GM12878 (cell line): ENCODE measurements around the gene CR2. TPM values are rescaled to one million over a fixed set of nuclear protein-coding genes. Genes with fewer than 3 reads are reported as not detected.

Source experiments
- ATAC-seq: fragments of 200-7000 bp; cut with Tn5 transposase; 3 replicates; pipeline ENCODE4 v1.9.1; 2020; ENCODE audit warnings: mild to moderate bottlenecking, moderate library complexity
- BruUV-seq: library from RNA; stranded (reverse); fragments of 400-500 nt; replicated peaks from 2 replicates; lab custom pipeline; 2021; lab: Mats Ljungman, UMichigan
- CTCF ChIA-PET: fragments of 300-600 bp; sonication (Branson Sonifier 250); formaldehyde crosslinking; extraction: SDS; loops from one replicate; lab custom pipeline; 2021; ENCODE audit warnings: inconsistent platforms; lab: Yijun Ruan, JAX
- POLR2A ChIA-PET: fragments of 350-600 bp; formaldehyde crosslinking; extraction: SDS; loops from one replicate; lab custom pipeline; 2021; ENCODE audit warnings: inconsistent platforms; lab: Charles Lee
- RAD21 ChIA-PET: fragments of 300-600 bp; sonication (Branson Sonifier 250); formaldehyde crosslinking; loops from one replicate; lab custom pipeline; 2023; ENCODE audit warnings: antibody characterized with exemption; ENCODE audit not compliant: unreplicated experiment; lab: Charles Lee
- SMC1A ChIA-PET: fragments of 300-600 bp; sonication (Branson Sonifier 250); formaldehyde crosslinking; loops from one replicate; lab custom pipeline; 2023; ENCODE audit not compliant: unreplicated experiment, uncharacterized antibody; lab: Charles Lee
- DNase-seq: peaks from one replicate; pipeline ENCODE4 v3.0.0-alpha.2; 2011; ENCODE audit warnings: low read depth, low spot score
- FAIRE-seq: peaks from 3 replicates; lab custom pipeline; 2011; peaks lifted over from hg19 to GRCh38; lab: Jason Lieb, UNC
- H2AFZ ChIP-seq: 2 replicates; pipeline ENCODE4 v1.6.0; 2011; ENCODE audit warnings: low read depth, low read length, control low read depth; ENCODE audit not compliant: control insufficient read depth
- H3K27ac ChIP-seq: 2 replicates; pipeline ENCODE4 v1.5.1; 2011; ENCODE audit warnings: control low read depth; ENCODE audit not compliant: control insufficient read depth, insufficient read depth
- H3K27me3 ChIP-seq, 2 experiments: replicated peaks in 1 of 2; 2 replicates each; pipeline versions ENCODE4 v1.6.0 to v1.6.1; 2011; ENCODE audit warnings: low read length in 1 of 2; ENCODE audit not compliant: control insufficient read depth in 2 of 2, insufficient read depth in 2 of 2
- H3K36me3 ChIP-seq, 2 experiments: 2 replicates each; pipeline ENCODE4 v1.5.1; 2011; ENCODE audit warnings: low read length in 1 of 2; ENCODE audit not compliant: control insufficient read depth in 2 of 2, insufficient read depth in 2 of 2
- H3K4me1 ChIP-seq: 2 replicates; pipeline ENCODE4 v1.6.1; 2011; ENCODE audit warnings: mild to moderate bottlenecking, low read length, moderate library complexity, mixed read lengths; ENCODE audit not compliant: control insufficient read depth, insufficient read depth
- H3K4me2 ChIP-seq: 2 replicates; pipeline ENCODE4 v1.6.0; 2011; ENCODE audit warnings: control low read depth; ENCODE audit not compliant: control insufficient read depth, insufficient read depth
- H3K4me3 ChIP-seq: fragments of 200-600 bp; sonication (generic); 2 replicates; pipeline ENCODE4 v1.5.1; 2016
- H3K79me2 ChIP-seq: 2 replicates; pipeline ENCODE4 v1.6.0; 2011; ENCODE audit warnings: low read length; ENCODE audit not compliant: control insufficient read depth, insufficient read depth
- H3K9ac ChIP-seq: 2 replicates; pipeline ENCODE4 v1.8.0; 2011; ENCODE audit warnings: low read length, control low read depth, mixed read lengths; ENCODE audit not compliant: control insufficient read depth, insufficient read depth
- H3K9me3 ChIP-seq: replicated peaks from 3 replicates; pipeline ENCODE4 v1.5.1; 2011; ENCODE audit warnings: mild to moderate bottlenecking, low read length; ENCODE audit not compliant: control insufficient read depth, insufficient read depth
- H4K20me1 ChIP-seq: 2 replicates; pipeline ENCODE4 v1.6.0; 2011; ENCODE audit not compliant: control insufficient read depth, insufficient read depth
- BCLAF1 ChIP-seq: fragments of 450-650 bp; IDR thresholded peaks from 2 replicates; pipeline ENCODE4 v1.6.1; 2017; ENCODE audit warnings: antibody characterized with exemption, mild to moderate bottlenecking, moderate library complexity
- CEBPB ChIP-seq, 2 experiments: fragments of 150-350 bp in 1 of 2; IDR thresholded peaks; 2 replicates each; pipeline ENCODE4 v1.6.1; 2012 to 2014; ENCODE audit warnings: low read depth in 2 of 2, low read length in 2 of 2, borderline replicate concordance in 1 of 2, inconsistent platforms in 1 of 2
- JUNB ChIP-seq: IDR thresholded peaks from 2 replicates; pipeline ENCODE4 v1.6.1; 2016; ENCODE audit warnings: antibody characterized with exemption, mild to moderate bottlenecking
- PML ChIP-seq: IDR thresholded peaks from 2 replicates; pipeline ENCODE4 v1.6.1; 2012; ENCODE audit warnings: low read length, inconsistent platforms
- RFX5 ChIP-seq: IDR thresholded peaks from 2 replicates; pipeline ENCODE4 v1.6.1; 2011; ENCODE audit warnings: low read depth, low read length, improper control_type of control experiment
- SMARCA5 ChIP-seq: fragments of 450-650 bp; IDR thresholded peaks from 2 replicates; pipeline ENCODE4 v1.6.1; 2017; ENCODE audit warnings: mild to moderate bottlenecking
- SP1 ChIP-seq: IDR thresholded peaks from one replicate; pipeline ENCODE4 v1.6.1; 2011; ENCODE audit warnings: low read depth, low read length
- SUZ12 ChIP-seq: fragments of 200-600 bp; sonication (generic); IDR thresholded peaks from one replicate; pipeline ENCODE4 v1.6.1; 2018; ENCODE audit warnings: antibody characterized with exemption, mild to moderate bottlenecking; ENCODE audit not compliant: unreplicated experiment
- TCF7 ChIP-seq: IDR thresholded peaks from 2 replicates; pipeline ENCODE4 v1.6.1; 2014; ENCODE audit warnings: antibody characterized with exemption, borderline replicate concordance
- USF2 ChIP-seq: IDR thresholded peaks from 2 replicates; pipeline ENCODE4 v1.6.1; 2011; ENCODE audit warnings: low read depth, low read length, improper control_type of control experiment, borderline replicate concordance
- WRNIP1 ChIP-seq: IDR thresholded peaks from 2 replicates; pipeline ENCODE4 v1.6.1; 2011; ENCODE audit warnings: low read depth, low read length, improper control_type of control experiment, borderline replicate concordance
- YY1 ChIP-seq: IDR thresholded peaks from 2 replicates; pipeline ENCODE4 v1.6.1; 2011; ENCODE audit warnings: low read depth, mild to moderate bottlenecking, low read length
- ZBTB11 ChIP-seq: fragments of 450-650 bp; formaldehyde crosslinking; IDR thresholded peaks from 2 replicates; pipeline ENCODE4 v1.5.0; 2022; ENCODE audit warnings: mild to moderate bottlenecking, missing genetic modification characterization
- ZNF384 ChIP-seq: IDR thresholded peaks from 2 replicates; pipeline ENCODE4 v1.6.1; 2012; ENCODE audit warnings: low read depth, mild to moderate bottlenecking, low read length, improper control_type of control experiment, borderline replicate concordance
- ZSCAN29 ChIP-seq: fragments of 450-650 bp; IDR thresholded peaks from 2 replicates; pipeline ENCODE4 v1.6.1; 2017; ENCODE audit warnings: mild to moderate bottlenecking, moderate library complexity
- WGBS: methylation state at CpG from one replicate; pipeline ENCODE4 v1.1.6; 2016; ENCODE audit warnings: low lambda C conversion rate; ENCODE audit not compliant: insufficient replicate concordance, insufficient coverage; ENCODE audit errors: missing lambda C conversion rate; 5-methylcytosine and 5-hydroxymethylcytosine counted together
- in situ Hi-C: fragments of 300-500 bp; cut with MboI; formaldehyde crosslinking; loops from 9 replicates; pipeline ENCODE4 v1.14.3; 2018; ENCODE audit warnings: mixed read lengths
- intact Hi-C: fragments of 100-400 bp; cut with micrococcal nuclease; formaldehyde crosslinking; loops from one replicate; pipeline ENCODE4 v1.14.2; 2022; ENCODE audit not compliant: unreplicated experiment
- polyA plus RNA-seq, 11 experiments: library from polyadenylated mRNA; depleted of rRNA in 4 of 11; unstranded in 6 of 11; stranded (reverse) in 5 of 11; fragments of >200 nt; fragmentation: Nextera tagmentation in 4 of 11; fragmentation: Illumina TruSeq in 1 of 11; extraction: Ambion mirVana in 4 of 11; extraction: Trizol in 1 of 11; gene quantifications; 1 replicate in 1 of 11; 2 replicates in 10 of 11; pipeline versions ENCODE4 v1.2.1 to v1.2.3, GENCODE V29; 2011 to 2016; ENCODE audit warnings: inconsistent platforms in 2 of 11, missing spikeins in 2 of 11, low read depth in 1 of 11
- total RNA-seq, 4 experiments: library from RNA; depleted of rRNA in 3 of 4; stranded (reverse); fragments of >200 nt in 3 of 4; fragmentation: Illumina TruSeq in 1 of 4; extraction: Trizol in 1 of 4; gene quantifications; 2 replicates each; pipeline versions ENCODE4 v1.2.1 to v1.2.3, GENCODE V29; 2013 to 2021

Gene CR2
- total and polyA plus RNA-seq, 10 of the 15 experiments (the other 5 are each of a cell fraction or from before 2014, with no cell fraction given): 2.2 to 72.8 (median 50.6) TPM

- ATAC-seq: no peak
- no peaks in the 10 kb centered on the region for H4K20me1 ChIP-seq
- RAD21 ChIA-PET: no interaction called here
- no peak overlapping the region for H3K9ac ChIP-seq
- no peaks in the 10 kb centered on the region for H3K27me3 ChIP-seq
- WGBS: 100% methylated on average over 4 of the region's 4 CpGs
- in situ Hi-C loops: no loop called here
- SMC1A ChIA-PET: interaction anchor here (1.1 kb wide), 1 partner anchor 10 kb away, joined by 4 read pairs; no protein-coding TSS in a partner anchor
- H3K27ac ChIP-seq: no peak overlapping the region
- CTCF ChIA-PET: interaction anchor here (0.7 to 1.7 kb wide), 3 partner anchors 12 to 645 kb away, joined by 3 to 5 read pairs (median 3); no protein-coding TSS in a partner anchor
- TF ChIP-seq SMARCA5 (no peak), RFX5 (no peak), USF2 (no peak), ZNF384 (no peak), SUZ12 (no peak), WRNIP1 (no peak), ZBTB11 (CRISPR knock-in tag) (no peak), CEBPB (IDR thresholded peaks at IDR 0.05; ENCODE audit: borderline replicate concordance in 1 of 2, low read depth in 2 of 2, low read length in 2 of 2) (no peak), SP1 (no peak), PML (no peak), ZSCAN29 (no peak), BCLAF1 (no peak), YY1 (no peak), JUNB (no peak), TCF7 (no peak)
- TF ChIP-seq, all 136 proteins: peak for 0
- Histone ChIP-seq H3K9me3 (no peaks in the 10 kb centered on the region), H3K36me3 (no peaks in the 10 kb centered on the region; a peak in 1 of 4 replicates), H2AFZ (no peak overlapping the region), H3K79me2 (no peaks in the 10 kb centered on the region), H3K4me1 (no peaks in the 10 kb centered on the region), H3K4me2 (no peak overlapping the region), H3K4me3 (no peak overlapping the region)
- intact Hi-C loops: no loop called here
- DNase-seq (no peak), FAIRE-seq (no peak)
- no TSS peak for BruUV-seq
- POLR2A ChIA-PET: no interaction called here
Measured at GRCh38 chr1:207487636-207488035, 33.5 kb downstream of the CR2 start.
